Measurements from ENCODE around the gene ZNF536. TPM values are rescaled to one million over a fixed set of nuclear protein-coding genes. Genes with fewer than 3 reads are reported as not detected.

The ZNF536 gene
- total and polyA plus RNA-seq, 2 of the 13 experiments (the other 11 are each of a cell fraction or from before 2014, with no cell fraction given): not detected

DNA sequence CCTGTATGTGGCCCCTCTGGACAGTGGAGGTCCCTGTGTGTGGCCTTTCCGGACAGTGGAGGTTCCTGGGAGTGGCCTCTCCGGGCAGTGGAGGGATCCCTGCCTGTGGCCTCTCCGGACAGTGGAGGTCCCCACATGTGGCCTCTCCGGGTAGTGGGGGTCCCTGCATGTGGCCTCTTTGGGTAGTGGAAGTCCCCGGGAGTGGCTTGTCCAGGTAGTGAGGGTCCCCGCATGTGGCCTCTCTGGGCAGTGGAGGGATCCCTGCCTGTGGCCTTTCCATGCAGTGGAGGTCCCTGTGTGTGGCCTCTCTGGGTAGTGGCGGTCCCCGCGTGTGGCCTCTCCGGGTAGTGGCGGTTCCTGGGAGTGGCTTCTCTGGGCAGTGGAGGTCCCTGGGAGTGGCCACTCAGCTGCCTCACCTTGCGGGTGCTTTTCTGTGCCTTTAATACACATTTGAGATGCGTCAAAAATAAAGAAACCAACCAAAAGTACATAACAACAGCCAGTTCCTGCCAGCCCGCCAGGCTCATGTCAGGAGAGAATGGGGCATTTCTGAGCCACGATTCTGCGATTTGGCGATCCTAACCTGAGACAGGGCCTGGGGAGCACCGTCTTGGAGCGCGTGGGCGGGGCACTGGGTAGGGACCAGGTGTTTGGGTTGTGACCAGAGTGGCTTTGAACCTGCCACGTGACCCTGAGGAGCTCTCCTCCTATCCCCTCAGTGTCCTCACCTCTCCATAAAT is 194.7 kb downstream of the ZNF536 start:
- Histone ChIP-seq H3K79me2 (ENCODE audit: insufficient read depth, low read length) (no peaks in the 10 kb centered on the region), H4K20me1 (ENCODE audit: insufficient read depth, low read length) (no peaks in the 10 kb centered on the region), H3K36me3 (replicated peaks in 1 of 2; ENCODE audit: control insufficient read depth in 1 of 2, insufficient read depth in 2 of 2, low read length in 2 of 2) (no peaks in the 10 kb centered on the region), H3K4me2 (ENCODE audit: low read depth, low read length) (no peak overlapping the region), H3K4me3 (replicated peaks in 1 of 3; ENCODE audit: insufficient read depth in 1 of 3, low read depth in 2 of 3, low read length in 3 of 3) (no peak overlapping the region), H3K4me1 (ENCODE audit: insufficient read depth, low read length) (no peaks in the 10 kb centered on the region), H3K27ac (ENCODE audit: extremely low read length, insufficient read depth, low read length) (no peak overlapping the region), H3K9ac (ENCODE audit: insufficient read depth, low read depth, low read length) (no peak overlapping the region), H2AFZ (ENCODE audit: low read length) (no peak overlapping the region), H3K9me3 (ENCODE audit: low read length) (no peaks in the 10 kb centered on the region), H3K27me3 (ENCODE audit: control insufficient read depth in 1 of 2, insufficient read depth in 2 of 2, low read length in 2 of 2) (peaks cover 0 to 6% of the 10 kb centered on the region in 2 experiments; a peak in 1 of 5 replicates)
- 53% methylated on average over 5 of the region's 22 CpGs for whole genome bisulfite sequencing (ENCODE audit: low lambda C conversion rate)
- FAIRE-seq (no peak), DNase-seq (ENCODE audit: low spot score) (no peak), ATAC-seq (no peak)
- TF ChIP-seq, protein P1, sequence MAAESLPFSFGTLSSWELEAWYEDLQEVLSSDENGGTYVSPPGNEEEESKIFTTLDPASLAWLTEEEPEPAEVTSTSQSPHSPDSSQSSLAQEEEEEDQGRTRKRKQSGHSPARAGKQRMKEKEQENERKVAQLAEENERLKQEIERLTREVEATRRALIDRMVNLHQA (CRISPR knock-in tag; IDR thresholded peaks at IDR 0.05): no peak
- TF ChIP-seq, protein P2, sequence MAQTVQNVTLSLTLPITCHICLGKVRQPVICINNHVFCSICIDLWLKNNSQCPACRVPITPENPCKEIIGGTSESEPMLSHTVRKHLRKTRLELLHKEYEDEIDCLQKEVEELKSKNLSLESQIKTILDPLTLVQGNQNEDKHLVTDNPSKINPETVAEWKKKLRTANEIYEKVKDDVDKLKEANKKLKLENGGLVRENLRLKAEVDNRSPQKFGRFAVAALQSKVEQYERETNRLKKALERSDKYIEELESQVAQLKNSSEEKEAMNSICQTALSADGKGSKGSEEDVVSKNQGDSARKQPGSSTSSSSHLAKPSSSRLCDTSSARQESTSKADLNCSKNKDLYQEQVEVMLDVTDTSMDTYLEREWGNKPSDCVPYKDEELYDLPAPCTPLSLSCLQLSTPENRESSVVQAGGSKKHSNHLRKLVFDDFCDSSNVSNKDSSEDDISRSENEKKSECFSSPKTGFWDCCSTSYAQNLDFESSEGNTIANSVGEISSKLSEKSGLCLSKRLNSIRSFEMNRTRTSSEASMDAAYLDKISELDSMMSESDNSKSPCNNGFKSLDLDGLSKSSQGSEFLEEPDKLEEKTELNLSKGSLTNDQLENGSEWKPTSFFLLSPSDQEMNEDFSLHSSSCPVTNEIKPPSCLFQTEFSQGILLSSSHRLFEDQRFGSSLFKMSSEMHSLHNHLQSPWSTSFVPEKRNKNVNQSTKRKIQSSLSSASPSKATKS (CRISPR knock-in tag; IDR thresholded peaks at IDR 0.05): no peak
- TF ChIP-seq FOXC1 (CRISPR knock-in tag; IDR thresholded peaks at IDR 0.05; ENCODE audit: borderline replicate concordance) (no peak), ZMYM3 (CRISPR knock-in tag; IDR thresholded peaks at IDR 0.05) (no peak), CEBPB (IDR thresholded peaks at IDR 0.05; ENCODE audit: borderline replicate concordance, low read depth, low read length) (no peak), MTA3 (CRISPR knock-in tag; IDR thresholded peaks at IDR 0.05) (no peak), RELA (CRISPR knock-in tag; IDR thresholded peaks at IDR 0.05) (no peak), MLLT10 (CRISPR knock-in tag; IDR thresholded peaks at IDR 0.05) (no peak), JUN (CRISPR knock-in tag; IDR thresholded peaks at IDR 0.05) (no peak), ZNF501 (CRISPR knock-in tag; IDR thresholded peaks at IDR 0.05) (no peak), NR3C1 (CRISPR knock-in tag; IDR thresholded peaks at IDR 0.05) (no peak)
- in situ Hi-C loops (cut with HindIII; ENCODE audit: extremely low pct_ligation_motif_present, low pct_unique_long_range_greater_than_20kb) (no loop called here), intact Hi-C loops (cut with micrococcal nuclease; ENCODE audit: unreplicated experiment) (no loop called here)
- POLR2A ChIA-PET: no interaction called here
- no TSS peak for BruUV-seq (replicated peaks)
- CTCF ChIA-PET (ENCODE audit: low intra/inter-chr PET ratio, low total read pairs): no interaction called here
